Right ventricle myocardium superior (tissue), 1 donor: ENCODE results near the gene TAF4. TPM values are rescaled to one million over a fixed set of nuclear protein-coding genes. Genes with fewer than 3 reads are reported as not detected.
A peak's percentile ranks its signal among the peaks of the same experiment; 100 is the strongest.
"Not testable (repeated sequence)": the region's sequence is repeated elsewhere in the genome, so short reads cannot be mapped to it uniquely, and the experiment has no call there.

Experiments
- ATAC-seq: fragments of 200-7000 bp; cut with Tn5 transposase; one replicate; pipeline ENCODE4 v1.9.1; 2020; ENCODE audit warnings: mild to moderate bottlenecking; ENCODE audit not compliant: poor library complexity
- DNase-seq: peaks from one replicate; pipeline ENCODE4 v3.0.0-alpha.2; 2020
- intact Hi-C: fragments of 100-400 bp; cut with DNase I; formaldehyde crosslinking; loops from one replicate; pipeline ENCODE4 v1.11.2; 2022
- total RNA-seq: library from RNA; stranded (reverse); fragmentation: NEBNext Ultra II Directional; extraction: Animal tissue kit (Norgen Biotek cat#: 25700); gene quantifications from one replicate; pipeline ENCODE4 v1.2.1, GENCODE V29; 2021
- donor health status: DM: no; HTN: yes; CAD: no; lungs with severe emphysema.

TAF4 gene
- total RNA-seq, 1 donor from 2014 or later = 11.6 TPM

DNA sequence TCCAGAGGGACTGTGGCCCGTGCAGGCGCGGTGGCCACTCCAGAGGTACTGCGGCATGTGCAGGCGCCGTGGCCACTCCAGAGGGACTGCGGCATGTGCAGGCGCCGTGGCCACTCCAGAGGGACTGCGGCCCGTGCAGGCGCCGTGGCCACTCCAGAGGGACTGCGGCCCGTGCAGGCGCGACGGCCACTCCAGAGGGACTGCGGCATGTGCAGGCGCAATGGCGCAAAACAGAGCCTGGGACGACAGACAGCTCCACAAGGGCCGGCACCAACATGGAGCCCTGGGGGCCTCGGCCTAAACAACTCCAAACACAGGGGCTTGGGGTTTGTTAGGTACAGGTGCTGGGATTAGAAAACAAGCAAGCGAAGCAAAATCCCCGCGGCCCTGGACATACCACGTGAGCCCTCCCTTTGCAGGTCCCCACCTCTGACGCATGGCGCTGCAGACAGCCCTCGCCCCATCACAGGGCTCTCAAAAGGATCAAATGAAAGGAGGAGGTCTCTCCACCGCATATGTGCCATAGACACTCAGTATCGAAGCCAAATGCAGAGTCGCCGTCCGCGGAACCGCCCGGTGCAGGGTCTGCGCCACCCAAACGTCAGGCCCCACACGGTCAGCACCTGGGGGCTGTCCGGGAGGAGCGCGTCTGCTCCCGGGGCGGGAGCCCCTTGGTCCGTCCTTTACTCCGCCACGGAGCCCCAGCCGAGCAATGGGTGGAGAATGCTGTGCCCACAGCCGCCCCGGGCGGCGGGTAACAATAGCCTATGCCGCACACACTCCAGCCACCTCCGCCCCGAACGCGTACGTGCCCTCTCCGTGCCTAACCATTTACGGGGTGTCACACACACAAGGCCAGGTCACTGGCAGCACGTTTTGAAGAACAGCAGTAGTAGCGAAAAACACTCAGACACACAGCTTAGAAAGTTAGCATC is 85.7 kb downstream of the TAF4 start:
- DNase-seq = peak; percentile 21
- ATAC-seq = no peak
- intact Hi-C loops = no loop called here

DNA sequence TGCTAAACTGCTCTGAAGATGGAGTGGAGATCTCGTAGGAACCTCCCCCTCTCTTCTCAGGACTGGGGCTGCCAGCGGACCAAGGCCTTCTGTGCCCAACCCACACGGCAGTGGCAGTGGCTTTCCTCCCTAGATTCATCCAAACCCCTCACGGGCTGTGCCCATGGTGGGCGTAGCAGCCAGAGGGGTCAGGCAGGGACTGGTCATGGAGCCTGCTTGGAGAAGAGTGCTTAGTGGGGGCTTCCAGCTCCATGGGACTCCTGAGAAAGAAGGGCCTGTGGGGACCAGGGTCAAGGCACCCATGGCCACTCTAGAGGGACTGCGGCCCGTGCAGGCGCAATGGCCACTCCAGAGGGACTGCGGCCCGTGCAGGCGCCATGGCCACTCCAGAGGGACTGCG is 86.6 kb downstream of the TAF4 start:
- DNase-seq (peak; percentile 20), ATAC-seq (no peak)
- intact Hi-C loops = no loop called here

DNA sequence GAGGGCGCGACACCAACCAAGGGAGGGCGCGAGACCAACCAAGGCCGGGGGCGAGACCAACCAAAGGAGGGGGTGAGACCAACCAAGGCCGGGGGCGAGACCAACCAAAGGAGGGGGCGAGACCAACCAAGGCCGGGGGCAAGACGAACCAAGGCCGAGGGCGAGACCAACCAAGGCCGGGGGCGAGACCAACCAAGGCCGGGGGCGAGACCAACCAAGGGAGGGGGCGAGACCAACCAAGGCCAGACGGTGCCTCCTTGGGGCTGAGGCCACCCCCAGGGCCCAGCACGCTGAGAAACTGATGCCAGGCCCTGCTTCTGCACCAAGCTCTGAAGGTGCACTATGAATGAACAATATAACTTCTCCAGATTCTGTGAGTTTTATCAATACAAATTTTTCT is 87.2 kb downstream of the TAF4 start:
- DNase-seq (peak; percentile 20), ATAC-seq (no peak)
- intact Hi-C loops = no loop called here

DNA sequence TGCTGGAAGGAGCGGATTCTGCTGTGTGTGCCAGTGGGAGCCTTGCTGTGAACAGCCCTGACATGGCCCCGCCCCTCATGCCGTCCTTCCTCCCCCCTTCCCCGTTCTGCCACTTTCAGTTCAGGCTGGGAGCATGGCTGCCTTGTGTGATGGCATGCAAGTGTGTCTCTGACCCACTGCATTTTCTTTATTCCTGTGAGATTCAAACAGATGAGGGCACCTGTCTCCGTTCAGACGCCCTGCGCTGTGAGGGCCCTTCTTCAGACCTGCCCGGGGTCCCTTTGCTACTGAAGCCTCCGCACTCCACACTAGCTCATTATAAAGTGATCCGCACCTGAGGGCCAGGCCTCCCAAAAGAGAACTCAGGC is 88.3 kb downstream of the TAF4 start:
- DNase-seq = peak; percentile 10
- intact Hi-C loops = no loop called here
- no peak for ATAC-seq

DNA sequence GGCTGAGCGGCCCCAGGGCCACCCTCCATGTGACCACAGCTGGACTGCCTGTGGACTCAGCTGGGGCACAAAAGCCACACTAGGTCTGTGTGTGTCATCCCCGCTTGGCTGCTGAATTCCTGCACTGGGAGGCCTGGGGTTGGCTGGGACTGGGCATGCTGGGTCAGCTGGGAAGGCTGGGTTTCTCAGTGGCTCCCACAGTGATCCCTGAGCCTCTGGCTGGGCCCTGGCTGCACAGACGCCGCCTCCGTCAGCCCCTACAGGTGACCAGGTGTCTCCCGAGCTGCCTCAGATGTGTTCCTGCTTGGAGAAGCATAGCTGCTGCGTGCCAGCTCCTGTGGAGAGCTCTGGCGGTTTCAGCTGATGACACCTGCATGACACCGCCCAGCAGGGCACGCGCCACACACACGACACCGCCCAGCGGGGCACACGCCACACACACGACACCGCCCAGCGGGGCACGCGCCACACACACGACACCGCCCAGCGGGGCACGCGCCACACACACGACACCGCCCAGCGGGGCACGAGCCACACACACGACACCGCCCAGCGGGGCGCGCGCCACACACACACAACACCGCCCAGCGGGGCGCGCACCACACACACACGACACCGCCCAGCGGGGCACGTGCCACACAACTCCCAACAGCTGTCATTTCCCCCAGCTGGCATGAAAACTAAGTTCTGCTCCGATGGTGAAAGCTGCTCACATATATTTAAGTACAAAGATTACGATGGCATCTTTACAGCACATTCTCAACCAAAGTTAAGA is 88.8 kb downstream of the TAF4 start:
- ATAC-seq (no peak), DNase-seq (no peak)
- intact Hi-C loops = no loop called here

DNA sequence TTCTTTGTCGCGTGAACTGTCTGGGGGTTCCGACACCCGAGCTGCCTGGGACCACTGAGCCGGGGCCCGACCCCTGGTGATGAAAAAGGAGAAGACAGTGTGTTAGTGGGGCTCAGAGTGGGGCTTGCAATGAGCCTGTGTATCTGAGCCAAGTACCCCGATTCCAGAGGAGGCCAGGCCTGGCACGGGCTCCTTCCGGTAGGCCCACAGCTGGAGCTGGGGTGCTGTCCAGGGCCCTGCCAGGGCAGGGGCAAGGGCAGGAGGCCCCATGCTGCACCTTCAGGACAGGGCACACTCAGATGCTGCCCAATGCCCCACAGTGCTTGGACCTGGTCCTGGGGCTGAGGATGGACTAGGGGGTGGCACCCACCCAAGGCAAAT is 89.4 kb downstream of the TAF4 start:
- intact Hi-C loops = no loop called here
- DNase-seq = no peak
- ATAC-seq = no peak

DNA sequence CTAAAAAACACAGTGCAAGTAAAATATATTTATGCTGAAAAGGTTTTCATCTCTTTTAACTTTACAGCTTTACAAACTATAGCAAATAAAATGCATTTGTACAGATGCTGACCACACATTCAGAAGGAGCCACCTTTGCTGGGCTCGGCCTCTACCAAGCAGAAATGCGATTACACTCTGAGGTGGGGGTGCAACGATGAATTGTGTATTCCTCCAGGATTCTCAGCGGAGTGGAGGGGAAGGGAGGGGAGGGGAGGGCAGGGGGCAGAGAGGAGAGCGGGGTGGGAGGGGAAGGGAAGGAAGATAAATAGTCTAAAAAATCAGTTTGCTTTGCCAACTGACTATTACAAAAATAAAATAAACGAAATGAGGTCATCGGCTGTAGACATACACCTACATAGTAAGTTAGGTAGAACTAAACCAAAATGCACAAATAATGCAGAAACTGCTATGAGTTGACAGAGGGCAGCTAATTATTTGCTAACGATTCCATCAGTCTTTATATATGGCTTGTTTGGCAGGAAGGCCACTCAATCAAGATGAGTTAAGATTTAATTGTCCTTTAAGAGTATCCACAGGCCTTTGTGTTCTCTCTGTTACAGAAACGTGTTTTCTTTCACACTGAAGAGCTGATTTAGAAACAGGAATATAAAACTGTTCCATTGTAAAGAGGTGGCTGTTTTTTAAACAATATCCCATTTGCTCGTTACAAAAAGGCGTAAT is 90.1 kb downstream of the TAF4 start:
- ATAC-seq = no peak

DNA sequence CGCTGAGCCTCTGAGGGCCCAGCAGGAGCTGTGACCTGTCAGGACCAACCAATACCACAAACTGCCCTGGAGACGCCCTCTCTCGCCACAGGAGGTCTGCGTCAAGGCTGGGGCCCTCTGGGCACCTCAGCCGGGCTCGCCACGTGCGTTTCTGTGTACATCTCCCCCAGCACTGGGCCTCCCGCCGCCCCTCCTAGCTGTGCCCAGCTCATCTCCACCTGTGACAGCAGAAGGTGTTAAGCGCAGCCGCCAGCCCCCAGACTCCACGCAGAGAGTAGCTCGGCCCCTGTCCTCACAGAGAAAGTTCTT is 91.4 kb downstream of the TAF4 start:
- no peak for ATAC-seq
- intact Hi-C loops = no loop called here
- DNase-seq = peak; percentile 27

More for the DNA sequence above, 90.1 kb downstream of the TAF4 start:
- intact Hi-C loops = no loop called here
- DNase-seq = no peak

DNA sequence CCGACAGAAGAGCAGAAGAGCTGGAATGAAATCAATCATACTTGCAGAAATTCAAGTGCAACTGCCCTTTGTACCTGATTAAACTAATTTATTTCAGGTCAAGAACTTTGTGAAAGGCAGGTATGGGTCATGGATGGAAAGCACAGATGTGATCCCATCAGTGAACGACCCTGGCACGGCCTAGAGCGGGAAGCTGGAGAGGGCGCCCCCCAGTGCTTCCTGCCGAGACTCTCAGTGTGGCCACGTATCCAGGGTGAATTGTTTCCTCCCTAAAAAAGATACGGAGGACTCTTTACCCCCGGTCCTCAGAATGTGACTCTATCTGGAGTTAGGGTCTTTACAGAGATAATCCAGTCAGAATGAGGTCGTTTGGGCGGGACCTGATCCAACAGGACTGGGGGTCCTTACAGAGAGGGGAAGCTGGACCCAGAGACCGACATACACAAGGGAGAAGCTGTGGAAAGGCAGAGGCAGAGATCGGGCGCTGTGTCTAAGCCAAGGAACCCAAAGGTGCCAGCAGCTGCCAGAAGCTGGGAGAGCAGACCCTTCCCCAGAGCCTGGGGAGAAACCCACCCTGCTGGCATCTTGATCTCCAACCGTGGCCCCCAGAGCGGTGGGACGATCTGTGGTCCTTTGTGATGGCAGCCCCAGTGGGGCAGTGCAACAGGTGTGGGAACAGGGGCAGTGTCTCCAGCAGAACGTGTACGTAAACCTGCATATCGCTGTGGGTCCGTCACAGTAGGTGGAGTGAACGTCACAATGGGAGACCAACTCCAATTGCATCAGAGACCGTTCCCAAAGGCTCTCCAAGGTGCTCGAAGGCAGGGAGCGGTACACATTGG is 91.9 kb downstream of the TAF4 start:
- DNase-seq = peak; percentile 31
- peak; percentile 30 for ATAC-seq
- intact Hi-C loops = no loop called here

DNA sequence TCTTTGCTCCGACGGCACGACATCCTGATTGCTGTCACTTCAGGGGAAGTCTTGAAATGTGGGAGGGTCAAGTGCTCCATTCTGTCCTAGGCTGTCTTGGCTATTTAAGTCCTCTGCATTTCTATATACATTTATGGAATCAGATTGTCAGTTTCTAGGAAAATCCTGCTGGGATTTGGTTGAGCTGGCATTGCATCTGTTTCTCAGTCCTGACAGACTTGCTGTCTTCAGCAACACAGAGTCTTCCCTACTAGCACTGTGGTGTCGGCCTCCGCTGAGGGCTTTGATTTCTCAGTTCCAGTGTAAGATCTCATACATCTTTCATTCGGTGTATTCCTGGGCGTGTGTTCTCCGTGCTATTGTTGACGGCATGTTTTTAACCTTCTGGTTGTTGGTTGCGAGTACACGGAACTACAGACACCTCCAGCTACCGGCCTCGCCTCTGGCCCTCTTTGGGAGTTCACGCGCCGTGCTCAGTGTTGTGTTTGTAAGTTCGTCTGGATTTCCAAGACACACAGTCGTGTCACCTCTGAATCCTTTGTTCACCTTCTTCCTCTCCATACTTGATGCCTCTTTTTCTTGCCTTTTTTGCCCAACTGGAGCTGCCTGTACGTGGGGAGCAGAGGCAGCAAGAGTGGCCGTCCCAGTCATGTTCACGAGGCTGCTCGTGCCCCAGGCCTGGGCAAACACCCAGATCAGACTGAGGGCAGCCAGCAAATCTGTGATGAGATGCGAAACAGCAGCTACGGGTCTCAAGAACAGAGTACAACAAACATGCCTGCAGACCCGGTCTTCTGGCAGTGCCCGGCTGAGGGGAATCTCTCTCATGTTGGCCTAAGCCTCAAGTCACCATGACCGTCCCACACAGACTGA is 92.8 kb downstream of the TAF4 start:
- intact Hi-C loops = no loop called here
- DNase-seq (peak; percentile 41), ATAC-seq (peak; percentile 56)

DNA sequence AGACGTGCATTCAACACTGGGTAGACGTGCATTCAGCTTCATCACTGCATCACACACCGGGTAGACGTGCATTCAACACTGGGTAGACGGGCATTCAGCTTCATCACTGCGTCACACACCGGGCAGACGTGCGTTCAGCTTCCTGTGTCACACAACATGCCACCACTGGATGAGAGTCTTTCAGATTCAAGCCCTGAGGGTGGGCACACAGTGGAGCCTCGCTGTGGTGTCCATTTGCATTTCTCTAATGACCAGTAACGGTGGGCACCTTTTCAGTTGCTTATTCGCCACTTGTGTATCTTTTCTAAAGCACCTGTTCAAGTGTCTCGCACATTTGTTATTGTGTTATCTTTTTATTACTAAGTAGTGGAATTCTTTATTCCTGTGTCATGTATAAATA is 94.1 kb downstream of the TAF4 start:
- DNase-seq = peak; percentile 7
- intact Hi-C loops, ATAC-seq: not testable (repeated sequence)

DNA sequence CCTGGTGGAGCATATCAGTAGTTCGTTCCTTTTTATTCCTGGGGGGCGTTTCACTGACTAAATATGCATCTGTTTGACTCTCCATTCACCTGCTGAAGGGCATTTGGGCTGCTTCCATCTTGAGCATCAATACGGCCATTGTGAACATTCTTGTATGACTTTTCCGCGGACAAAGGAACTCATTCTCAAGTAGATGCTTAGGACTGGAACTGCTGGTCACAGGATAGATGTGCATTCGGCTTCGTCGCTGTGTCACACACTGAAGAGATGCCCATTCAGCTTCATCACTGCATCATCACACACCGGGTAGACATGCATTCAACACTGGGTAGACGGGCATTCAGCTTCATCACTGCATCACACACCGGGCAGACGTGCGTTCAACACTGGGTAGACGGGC is 95.3 kb downstream of the TAF4 start:
- no peak for DNase-seq
- intact Hi-C loops = no loop called here
- no peak for ATAC-seq

DNA sequence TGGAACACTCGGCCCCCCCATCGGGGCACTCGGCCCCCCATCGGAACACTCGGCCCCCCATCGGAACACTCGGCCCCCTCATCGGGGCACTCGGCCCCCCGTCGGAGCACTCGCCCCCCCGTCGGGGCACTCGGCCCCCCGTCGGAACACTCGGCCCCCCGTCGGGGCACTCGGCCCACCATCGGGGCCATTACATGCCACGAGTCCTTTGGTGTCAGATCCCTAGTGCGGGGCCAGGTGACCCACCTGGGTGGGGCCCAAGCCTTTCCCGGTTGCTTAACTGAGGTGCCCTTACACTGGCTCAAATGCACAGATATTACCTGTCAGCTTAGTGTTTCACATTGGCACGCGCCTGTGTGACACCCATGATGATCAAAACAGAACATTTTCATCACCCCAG is 95.9 kb downstream of the TAF4 start:
- intact Hi-C loops = no loop called here
- DNase-seq (peak; percentile 26), ATAC-seq (no peak)

DNA sequence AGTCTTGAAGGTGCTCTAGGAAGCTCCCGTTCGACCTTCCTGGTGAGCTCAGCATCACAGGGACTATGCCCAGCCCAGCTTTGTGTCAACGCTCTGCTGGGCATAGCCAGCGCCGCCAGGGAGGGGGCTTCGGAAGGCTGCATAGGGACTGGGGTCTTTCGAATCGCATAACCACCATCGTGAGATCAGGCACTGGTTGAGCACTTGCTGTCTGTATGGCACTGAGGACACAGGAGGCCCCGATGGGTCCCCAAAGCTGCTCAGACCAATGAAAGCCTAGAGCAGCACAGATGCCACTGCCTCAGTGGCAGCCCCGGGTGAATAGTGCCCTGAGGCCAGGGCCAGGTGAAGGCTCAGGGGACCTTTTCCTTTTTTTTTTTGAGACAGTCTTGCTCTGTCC is 96.7 kb downstream of the TAF4 start:
- ATAC-seq = no peak
- DNase-seq = no peak
- intact Hi-C loops = no loop called here

DNA sequence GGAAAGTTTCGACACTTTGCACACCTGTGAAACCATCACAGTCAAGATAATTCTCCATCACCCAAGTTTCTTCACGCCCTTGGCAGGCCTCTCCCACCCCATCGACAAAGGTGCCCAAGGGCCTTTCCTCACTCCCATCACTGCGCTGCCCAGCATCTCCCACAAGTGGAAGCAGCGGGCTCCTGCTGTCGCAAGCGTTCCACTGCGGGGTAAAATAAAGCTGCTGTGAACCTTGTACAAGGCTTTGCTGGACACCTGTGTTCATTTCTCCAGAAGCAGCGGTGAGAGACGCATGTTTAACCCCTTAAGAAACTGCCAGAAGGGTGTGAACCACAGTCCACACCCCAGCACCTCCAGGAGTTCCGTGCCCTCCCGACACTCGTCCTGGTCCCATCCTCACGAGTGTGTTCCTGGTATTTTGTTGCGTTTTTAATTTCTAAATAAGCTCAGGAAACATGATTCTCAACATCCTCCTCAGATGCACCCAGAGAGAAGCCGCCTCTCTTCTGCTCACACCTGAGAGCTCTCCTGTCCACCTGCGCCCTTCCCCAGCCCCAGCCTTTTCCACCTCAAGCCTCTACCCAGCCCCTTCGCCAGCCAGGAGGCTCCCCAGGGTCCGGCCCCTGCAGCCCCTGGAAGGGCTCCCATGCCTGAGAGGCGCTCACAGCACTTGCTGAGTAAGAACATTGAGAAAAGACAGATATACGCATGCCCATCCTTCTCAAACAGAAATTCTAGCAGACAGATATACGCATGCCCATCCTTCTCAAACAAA is 97.5 kb downstream of the TAF4 start:
- DNase-seq = peak; percentile 18
- intact Hi-C loops = no loop called here
- no peak for ATAC-seq

DNA sequence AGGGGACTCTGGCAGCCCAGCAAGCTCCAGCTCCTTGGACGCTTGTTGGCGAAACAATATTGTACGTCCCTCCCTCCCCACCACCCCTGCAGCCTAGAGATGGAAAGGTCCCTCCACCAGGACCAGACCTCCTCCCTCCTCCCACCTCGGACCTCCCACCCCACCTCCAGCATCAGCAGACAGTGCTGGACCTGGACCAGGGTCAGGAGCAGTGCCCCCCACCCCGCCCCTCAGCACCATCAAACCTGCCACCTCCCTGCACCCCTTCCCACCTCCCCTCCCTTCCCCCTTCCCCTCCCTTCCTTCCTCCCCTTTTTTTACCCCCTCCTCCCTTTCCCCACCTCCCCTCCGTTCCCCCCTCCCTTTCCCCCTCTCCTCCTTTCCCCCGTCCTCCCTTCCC is 98.4 kb downstream of the TAF4 start:
- no peak for DNase-seq
- no peak for ATAC-seq
- intact Hi-C loops = no loop called here
